ENCODE measurements around the gene KCNK18. TPM values are rescaled to one million over a fixed set of nuclear protein-coding genes. Genes with fewer than 3 reads are reported as not detected.

The KCNK18 gene
- total RNA-seq (2012; rRNA removed), result not detected in 2 replicates

DNA sequence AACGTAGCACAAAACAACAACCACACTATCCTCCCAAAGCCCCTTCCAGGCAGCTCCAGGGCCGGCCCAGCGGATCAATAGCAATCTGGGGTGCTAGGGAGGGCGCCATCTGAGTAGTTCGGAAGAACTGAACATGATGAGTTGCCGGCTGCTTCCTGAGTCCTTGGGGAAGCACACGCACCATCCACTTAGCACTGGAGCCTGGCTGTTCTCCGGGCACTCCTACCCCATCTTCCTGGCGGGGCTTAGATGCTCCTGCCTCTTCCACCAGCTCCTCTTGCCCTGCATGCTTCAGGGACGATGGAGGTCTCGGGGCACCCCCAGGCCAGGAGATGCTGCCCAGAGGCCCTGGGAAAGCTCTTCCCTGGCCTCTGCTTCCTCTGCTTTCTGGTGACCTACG lies at the start of gene KCNK18:
Gene KCNK18 (plus strand): TSS at position 301 of the 400 bp plus-strand sequence. CDS start 0 bp downstream, at position 301.
- H3K4me2 ChIP-seq (ENCODE audit: low read length), result no peak within 1 kb of the TSS
- H3K4me1 ChIP-seq (ENCODE audit: control insufficient read depth, insufficient read depth, low read length), result no peaks in the 10 kb centered on the region
- H3K4me3 ChIP-seq (ENCODE audit: low read length), result no peak within 1 kb of the TSS

DNA sequence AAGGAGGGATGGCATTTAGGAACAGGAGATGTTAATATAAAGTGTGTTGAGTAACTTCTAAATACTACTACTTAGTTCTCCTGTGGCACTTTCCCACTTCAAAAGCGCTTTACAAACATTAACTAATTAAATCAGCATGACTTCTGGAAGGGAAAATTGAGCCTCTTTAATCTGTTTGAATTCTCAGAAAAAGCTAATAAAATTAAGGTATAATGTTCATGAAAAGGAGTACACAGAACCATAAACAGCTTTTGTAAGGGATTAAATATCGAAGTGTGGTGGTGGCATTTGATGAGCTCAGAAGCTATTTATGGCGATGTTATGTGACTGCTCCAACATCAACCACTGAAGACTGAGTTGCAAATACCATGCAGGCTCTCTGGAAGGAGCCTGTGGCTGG lies 49.0 kb upstream of the KCNK18 start:
- Histone ChIP-seq H3K9me3 (replicated peaks; ENCODE audit: low read length) (peaks cover 4% of the 10 kb centered on the region), H3K4me1 (ENCODE audit: control insufficient read depth, insufficient read depth, low read length) (no peaks in the 10 kb centered on the region), H3K9ac (ENCODE audit: low read depth, low read length) (no peak overlapping the region), H3K4me3 (ENCODE audit: low read length) (no peak overlapping the region), H3K4me2 (ENCODE audit: low read length) (no peak overlapping the region), H3K36me3 (ENCODE audit: insufficient read depth, low read length) (no peaks in the 10 kb centered on the region), H3K27me3 (ENCODE audit: control insufficient read depth, insufficient read depth, low read length) (peaks cover 44% of the 10 kb centered on the region)

More for the DNA sequence above, at the start of gene KCNK18:
- Histone ChIP-seq H3K9me3 (replicated peaks; ENCODE audit: low read length) (no peaks in the 10 kb centered on the region), H3K36me3 (ENCODE audit: insufficient read depth, low read length) (no peaks in the 10 kb centered on the region), H3K9ac (ENCODE audit: low read depth, low read length) (no peak within 1 kb of the TSS), H3K27me3 (ENCODE audit: control insufficient read depth, insufficient read depth, low read length) (peaks cover 3% of the 10 kb centered on the region)

DNA sequence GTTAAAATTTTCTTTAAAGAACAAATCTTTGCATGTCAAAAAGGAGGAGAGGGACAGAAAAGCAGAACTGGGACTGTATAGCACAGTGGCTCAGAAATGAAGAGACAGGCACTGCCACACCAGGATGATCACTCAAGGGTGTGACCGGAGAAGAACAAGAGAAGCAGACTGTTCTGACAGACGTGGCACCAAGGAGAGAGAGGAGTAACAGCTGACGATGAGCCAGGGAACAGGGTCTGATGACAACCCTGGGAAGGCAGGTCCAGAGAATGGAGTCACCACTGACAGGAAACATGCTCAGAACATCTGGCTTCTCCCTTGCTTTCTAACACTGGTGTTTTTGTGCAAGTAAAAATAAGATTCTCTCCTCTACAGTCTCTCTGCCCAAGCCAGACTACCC lies 44.6 kb upstream of the KCNK18 start:
- H3K4me2 ChIP-seq (ENCODE audit: low read length), result no peak overlapping the region
- peaks cover 30% of the 10 kb centered on the region for H3K27me3 ChIP-seq (ENCODE audit: control insufficient read depth, insufficient read depth, low read length)
- H3K36me3 ChIP-seq (ENCODE audit: insufficient read depth, low read length), result no peaks in the 10 kb centered on the region
- no peak overlapping the region for H3K9ac ChIP-seq (ENCODE audit: low read depth, low read length)
- no peaks in the 10 kb centered on the region for H3K4me1 ChIP-seq (ENCODE audit: control insufficient read depth, insufficient read depth, low read length)
- no peak overlapping the region for H3K4me3 ChIP-seq (ENCODE audit: low read length)
- no peaks in the 10 kb centered on the region for H3K9me3 ChIP-seq (replicated peaks; ENCODE audit: low read length)

- no peaks in the 10 kb centered on the region for H3K4me1 ChIP-seq (ENCODE audit: control insufficient read depth, insufficient read depth, low read length)
- H3K36me3 ChIP-seq (ENCODE audit: insufficient read depth, low read length), result no peaks in the 10 kb centered on the region
- no peak overlapping the region for H3K9ac ChIP-seq (ENCODE audit: low read depth, low read length)
- no peaks in the 10 kb centered on the region for H3K9me3 ChIP-seq (replicated peaks; ENCODE audit: low read length)
- H3K27me3 ChIP-seq (ENCODE audit: control insufficient read depth, insufficient read depth, low read length), result peaks cover 64% of the 10 kb centered on the region
- no peak overlapping the region for H3K4me2 ChIP-seq (ENCODE audit: low read length)
- no peak overlapping the region for H3K4me3 ChIP-seq (ENCODE audit: low read length)
Measured at GRCh38 chr10:117158297-117158696, 39.0 kb upstream of the KCNK18 start.

DNA sequence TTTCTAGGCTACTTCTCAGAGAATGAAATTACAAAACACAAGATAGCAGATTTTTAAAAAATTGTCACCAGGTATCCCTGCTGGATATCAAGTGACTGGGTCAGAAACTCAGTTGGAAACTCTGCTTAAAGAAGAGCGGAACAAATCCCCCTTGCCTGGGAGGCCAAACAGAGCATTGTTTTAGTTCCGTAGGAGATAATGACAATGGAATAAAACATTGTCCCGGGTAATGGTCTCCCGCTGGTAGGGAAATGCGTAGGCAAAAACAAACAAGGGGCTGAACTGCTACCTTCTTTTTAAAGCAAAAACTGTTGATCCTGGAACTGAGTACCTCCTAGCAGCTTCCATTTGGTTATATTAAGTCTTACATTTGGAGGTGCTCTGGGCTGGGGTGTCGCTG lies 37.9 kb upstream of the KCNK18 start:
- peaks cover 75% of the 10 kb centered on the region for H3K27me3 ChIP-seq (ENCODE audit: control insufficient read depth, insufficient read depth, low read length)
- no peaks in the 10 kb centered on the region for H3K36me3 ChIP-seq (ENCODE audit: insufficient read depth, low read length)
- H3K9ac ChIP-seq (ENCODE audit: low read depth, low read length), result no peak overlapping the region
- H3K4me2 ChIP-seq (ENCODE audit: low read length), result no peak overlapping the region
- H3K4me3 ChIP-seq (ENCODE audit: low read length), result no peak overlapping the region
- no peaks in the 10 kb centered on the region for H3K4me1 ChIP-seq (ENCODE audit: control insufficient read depth, insufficient read depth, low read length)
- no peaks in the 10 kb centered on the region for H3K9me3 ChIP-seq (replicated peaks; ENCODE audit: low read length)

- Histone ChIP-seq H3K4me2 (ENCODE audit: low read length) (no peak overlapping the region), H3K9me3 (replicated peaks; ENCODE audit: low read length) (no peaks in the 10 kb centered on the region), H3K9ac (ENCODE audit: low read depth, low read length) (no peak overlapping the region), H3K4me3 (ENCODE audit: low read length) (no peak overlapping the region), H3K4me1 (ENCODE audit: control insufficient read depth, insufficient read depth, low read length) (no peaks in the 10 kb centered on the region), H3K36me3 (ENCODE audit: insufficient read depth, low read length) (no peaks in the 10 kb centered on the region), H3K27me3 (ENCODE audit: control insufficient read depth, insufficient read depth, low read length) (peaks cover 87% of the 10 kb centered on the region)
Measured at GRCh38 chr10:117160567-117160966, 36.7 kb upstream of the KCNK18 start.

GRCh38 chr10:117161386-117162033 lies 35.8 kb upstream of the KCNK18 start:
- H3K9ac ChIP-seq (ENCODE audit: low read depth, low read length), result no peak overlapping the region
- no peak overlapping the region for H3K4me2 ChIP-seq (ENCODE audit: low read length)
- H3K4me1 ChIP-seq (ENCODE audit: control insufficient read depth, insufficient read depth, low read length), result peaks cover 4% of the 10 kb centered on the region
- peaks cover 94% of the 10 kb centered on the region for H3K27me3 ChIP-seq (ENCODE audit: control insufficient read depth, insufficient read depth, low read length)
- no peak overlapping the region for H3K4me3 ChIP-seq (ENCODE audit: low read length)
- H3K9me3 ChIP-seq (replicated peaks; ENCODE audit: low read length), result no peaks in the 10 kb centered on the region
- H3K36me3 ChIP-seq (ENCODE audit: insufficient read depth, low read length), result no peaks in the 10 kb centered on the region

DNA sequence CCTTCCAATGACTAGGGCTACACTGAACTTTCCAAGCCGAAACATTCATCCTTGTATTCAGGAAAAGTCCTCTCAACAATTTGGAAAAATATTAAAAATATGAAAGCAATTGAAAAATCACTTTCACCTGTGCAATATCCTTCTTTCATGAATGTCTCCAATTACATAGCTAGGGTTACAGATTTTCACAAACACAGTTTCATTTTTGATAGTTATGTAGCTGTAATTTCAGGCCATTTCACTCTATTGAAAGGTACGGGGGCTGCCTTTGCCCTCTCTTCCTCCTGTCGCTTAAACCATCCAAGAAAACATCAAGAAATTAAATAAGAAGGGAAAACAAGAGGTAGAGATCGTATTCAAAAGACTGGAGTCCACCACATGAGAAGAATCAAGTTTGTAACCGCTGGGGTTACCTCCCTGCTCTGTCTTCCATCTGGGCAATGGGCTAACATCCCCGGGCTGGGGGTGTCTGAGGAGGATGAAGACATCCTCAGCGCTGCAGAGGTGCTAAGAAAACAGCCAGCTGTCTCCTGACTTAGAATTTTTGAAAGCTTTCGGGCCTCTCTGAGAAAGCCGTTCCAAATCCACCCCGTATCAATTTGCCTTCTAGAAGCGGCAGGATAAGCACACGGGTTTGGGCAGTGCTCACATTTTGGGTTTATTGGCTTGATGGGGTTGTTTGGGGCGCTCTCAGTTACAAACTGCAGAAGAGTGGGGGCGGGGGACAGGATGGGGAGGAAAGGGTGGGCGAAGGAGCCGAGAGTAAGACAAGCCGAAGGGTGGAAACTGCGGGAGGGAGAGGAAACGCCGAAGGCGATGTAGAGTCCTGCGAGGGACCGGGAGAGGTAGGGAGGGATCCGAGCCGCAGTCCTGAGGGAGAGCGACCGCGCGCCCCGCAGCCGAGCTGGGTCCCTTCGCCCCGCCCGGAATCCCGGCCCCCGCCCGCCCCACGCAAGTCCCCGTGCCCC lies 34.9 kb upstream of the KCNK18 start:
- H3K4me1 ChIP-seq (ENCODE audit: control insufficient read depth, insufficient read depth, low read length), result peaks cover 4% of the 10 kb centered on the region
- no peaks in the 10 kb centered on the region for H3K9me3 ChIP-seq (replicated peaks; ENCODE audit: low read length)
- no peaks in the 10 kb centered on the region for H3K36me3 ChIP-seq (ENCODE audit: insufficient read depth, low read length)
- H3K9ac ChIP-seq (ENCODE audit: low read depth, low read length), result no peak overlapping the region
- H3K4me2 ChIP-seq (ENCODE audit: low read length), result no peak overlapping the region
- H3K4me3 ChIP-seq (ENCODE audit: low read length), result no peak overlapping the region
- peaks cover 97% of the 10 kb centered on the region for H3K27me3 ChIP-seq (ENCODE audit: control insufficient read depth, insufficient read depth, low read length)

DNA sequence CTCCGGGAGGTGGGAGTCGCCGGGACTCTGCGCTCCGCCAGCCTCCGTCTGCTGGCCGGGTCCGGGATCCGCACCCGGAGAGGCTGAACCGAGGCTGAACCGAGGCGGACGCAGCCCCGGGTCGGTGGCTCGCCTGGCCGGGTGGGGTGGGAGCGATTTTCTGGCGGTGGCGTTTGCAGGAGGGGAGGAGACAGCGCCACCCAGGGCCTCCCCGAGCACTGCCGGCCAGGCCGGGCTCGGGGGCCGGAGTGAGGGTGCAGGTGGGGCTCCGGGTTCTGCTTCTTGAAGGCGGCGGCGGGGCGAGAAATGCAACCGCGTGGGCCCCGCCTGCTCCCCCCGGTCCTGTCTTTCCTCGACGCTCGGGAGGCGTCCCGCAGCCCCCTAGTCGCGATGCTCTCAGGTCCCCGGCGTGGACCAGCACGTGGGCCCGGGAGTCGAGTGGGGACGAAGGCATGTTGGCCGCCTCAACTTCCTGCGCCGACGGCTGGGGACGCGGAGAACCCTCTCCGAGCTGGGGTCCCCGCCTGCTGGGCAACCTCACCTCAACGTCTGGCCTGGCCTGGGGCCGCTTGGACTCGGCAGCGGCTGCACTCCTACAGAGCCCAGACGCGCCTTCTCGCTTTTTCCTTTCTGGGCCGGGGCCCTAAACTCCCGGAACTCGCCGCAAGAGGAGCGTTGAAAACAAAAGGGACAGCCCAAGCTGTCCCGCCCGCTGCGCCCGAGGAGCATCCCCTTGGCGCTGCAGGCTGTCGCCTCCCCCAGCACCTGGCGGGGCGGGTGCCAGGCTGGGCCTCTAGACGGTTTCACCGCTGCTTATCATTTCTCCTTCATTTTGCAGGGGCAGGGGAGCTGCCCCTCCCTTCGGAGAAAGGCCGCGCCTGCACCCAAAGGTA lies 34.0 kb upstream of the KCNK18 start:
- Histone ChIP-seq H3K4me1 (ENCODE audit: control insufficient read depth, insufficient read depth, low read length) (peaks cover 9% of the 10 kb centered on the region), H3K27me3 (ENCODE audit: control insufficient read depth, insufficient read depth, low read length) (peaks cover 96% of the 10 kb centered on the region), H3K9ac (ENCODE audit: low read depth, low read length) (no peak overlapping the region), H3K4me2 (ENCODE audit: low read length) (peak overlapping the region; percentile 20), H3K4me3 (ENCODE audit: low read length) (no peak overlapping the region), H3K36me3 (ENCODE audit: insufficient read depth, low read length) (no peaks in the 10 kb centered on the region), H3K9me3 (replicated peaks; ENCODE audit: low read length) (no peaks in the 10 kb centered on the region)

GRCh38 chr10:117163954-117164548 lies 33.2 kb upstream of the KCNK18 start:
- Histone ChIP-seq H3K36me3 (ENCODE audit: insufficient read depth, low read length) (no peaks in the 10 kb centered on the region), H3K27me3 (ENCODE audit: control insufficient read depth, insufficient read depth, low read length) (peaks cover 94% of the 10 kb centered on the region), H3K9ac (ENCODE audit: low read depth, low read length) (no peak overlapping the region), H3K4me2 (ENCODE audit: low read length) (no peak overlapping the region), H3K4me1 (ENCODE audit: control insufficient read depth, insufficient read depth, low read length) (peaks cover 9% of the 10 kb centered on the region), H3K9me3 (replicated peaks; ENCODE audit: low read length) (no peaks in the 10 kb centered on the region), H3K4me3 (ENCODE audit: low read length) (no peak overlapping the region)
